ENCODE results near the gene DUSP28. TPM values are rescaled to one million over a fixed set of nuclear protein-coding genes. Genes with fewer than 3 reads are reported as not detected.

Gene DUSP28
- total RNA-seq, 1 donor from 2014 or later = 6.1 TPM

- peak overlapping the region; percentile 76 for H3K4me3 Mint-ChIP-seq
- no peak overlapping the region for H3K27ac Mint-ChIP-seq (ENCODE audit: unreplicated experiment)
- H3K36me3 Mint-ChIP-seq (ENCODE audit: low read depth) = no peaks in the 10 kb centered on the region
- H3K27me3 Mint-ChIP-seq (ENCODE audit: low read depth) = peaks cover 8% of the 10 kb centered on the region
- peaks cover 39% of the 10 kb centered on the region for H3K4me1 Mint-ChIP-seq
- DNase-seq (ENCODE audit: low read depth, low spot score) = no peak
- TF ChIP-seq CTCF (conservative IDR thresholded peaks at IDR 0.05) = peak; percentile 26
- no peaks in the 10 kb centered on the region for H3K9me3 Mint-ChIP-seq
Measured at GRCh38 chr2:240564561-240565332, 4.6 kb downstream of the DUSP28 start.

- Mint-ChIP-seq H3K36me3 (ENCODE audit: low read depth) (no peaks in the 10 kb centered on the region), H3K4me1 (peaks cover 35% of the 10 kb centered on the region), H3K27me3 (ENCODE audit: low read depth) (peaks cover 8% of the 10 kb centered on the region), H3K4me3 (peak overlapping the region; percentile 76), H3K9me3 (no peaks in the 10 kb centered on the region), H3K27ac (ENCODE audit: unreplicated experiment) (no peak overlapping the region)
- no peak for DNase-seq (ENCODE audit: low read depth, low spot score)
- TF ChIP-seq CTCF (conservative IDR thresholded peaks at IDR 0.05) = no peak
Measured at GRCh38 chr2:240565333-240566202, 5.4 kb downstream of the DUSP28 start.

- no peak overlapping the region for H3K27ac Mint-ChIP-seq (ENCODE audit: unreplicated experiment)
- peak overlapping the region; percentile 90 for H3K4me3 Mint-ChIP-seq
- TF ChIP-seq CTCF (conservative IDR thresholded peaks at IDR 0.05) = peak; percentile 95
- H3K4me1 Mint-ChIP-seq = peaks cover 30% of the 10 kb centered on the region
- H3K27me3 Mint-ChIP-seq (ENCODE audit: low read depth) = peaks cover 8% of the 10 kb centered on the region
- no peaks in the 10 kb centered on the region for H3K36me3 Mint-ChIP-seq (ENCODE audit: low read depth)
- DNase-seq (ENCODE audit: low read depth, low spot score) = peak; percentile 73
- no peaks in the 10 kb centered on the region for H3K9me3 Mint-ChIP-seq
Measured at GRCh38 chr2:240566203-240567136, 6.3 kb downstream of the DUSP28 start.

GRCh38 chr2:240567137-240567871 lies 7.1 kb downstream of the DUSP28 start:
- Mint-ChIP-seq H3K4me1 (peaks cover 25% of the 10 kb centered on the region), H3K36me3 (ENCODE audit: low read depth) (no peaks in the 10 kb centered on the region), H3K27me3 (ENCODE audit: low read depth) (peaks cover 8% of the 10 kb centered on the region), H3K4me3 (peak overlapping the region; percentile 90), H3K27ac (ENCODE audit: unreplicated experiment) (no peak overlapping the region), H3K9me3 (no peaks in the 10 kb centered on the region)
- no peak for DNase-seq (ENCODE audit: low read depth, low spot score)
- TF ChIP-seq CTCF (conservative IDR thresholded peaks at IDR 0.05) = no peak

Measured in neural crest cell (in vitro differentiated cells).